MCF 10A (cell line): ENCODE results near the gene STAG2. TPM values are rescaled to one million over a fixed set of nuclear protein-coding genes. Genes with fewer than 3 reads are reported as not detected.

Experiments
- BruUV-seq: library from RNA; stranded (reverse); fragments of 400-500 nt; replicated peaks from 2 replicates; lab custom pipeline; 2021; lab: Mats Ljungman, UMichigan
- CTCF ChIA-PET: fragments of 300-600 bp; sonication (Branson Sonifier 250); formaldehyde crosslinking; extraction: SDS; loops from one replicate; lab custom pipeline; 2021; ENCODE audit warnings: antibody characterized with exemption, inconsistent platforms; lab: Yijun Ruan, JAX
- POLR2A ChIA-PET: fragments of 300-600, 350-650 bp; sonication (Branson Sonifier 250); formaldehyde crosslinking; extraction: SDS; loops from one replicate; lab custom pipeline; 2020; ENCODE audit warnings: antibody characterized with exemption, inconsistent platforms; lab: Yijun Ruan, JAX
- DNase-seq: peaks from one replicate; pipeline ENCODE4 v3.0.0-alpha.2; 2018; ENCODE audit not compliant: unreplicated experiment
- H3K27ac Mint-ChIP-seq: one replicate; pipeline ENCODE4 v1.8.0; 2022; ENCODE audit warnings: mild to moderate bottlenecking, low read depth, mixed read lengths; ENCODE audit not compliant: unreplicated experiment
- H3K27me3 Mint-ChIP-seq: one replicate; pipeline ENCODE4 v1.8.0; 2022; ENCODE audit warnings: mixed read lengths; ENCODE audit not compliant: insufficient read depth, unreplicated experiment
- H3K36me3 Mint-ChIP-seq: one replicate; pipeline ENCODE4 v1.8.0; 2022; ENCODE audit warnings: mild to moderate bottlenecking, moderate library complexity, mixed read lengths; ENCODE audit not compliant: insufficient read depth, unreplicated experiment
- H3K4me1 Mint-ChIP-seq: one replicate; pipeline ENCODE4 v1.8.0; 2022; ENCODE audit warnings: mixed read lengths; ENCODE audit not compliant: insufficient read depth, unreplicated experiment
- H3K4me3 Mint-ChIP-seq: one replicate; pipeline ENCODE4 v1.8.0; 2022; ENCODE audit warnings: mild to moderate bottlenecking, moderate library complexity, mixed read lengths; ENCODE audit not compliant: unreplicated experiment
- H3K9me3 Mint-ChIP-seq: one replicate; pipeline ENCODE4 v1.8.0; 2022; ENCODE audit warnings: mixed read lengths; ENCODE audit not compliant: unreplicated experiment
- intact Hi-C: fragments of 100-400 bp; cut with micrococcal nuclease; formaldehyde crosslinking; loops from 2 replicates; pipeline ENCODE4 v1.14.1; 2022
- total RNA-seq: library from RNA; stranded (reverse); gene quantifications from 2 replicates; pipeline ENCODE4 v1.2.3, GENCODE V29; 2022
- TF ChIP-seq, protein P1 (sequence below): fragments of 200-600 bp; IDR thresholded peaks from one replicate; pipeline ENCODE4 v1.8.0; 2022; ENCODE audit warnings: antibody characterized with exemption, mild to moderate bottlenecking; ENCODE audit not compliant: unreplicated experiment

Gene STAG2
- total RNA-seq, 1 experiment from 2014 or later, result 80.7 TPM

DNA sequence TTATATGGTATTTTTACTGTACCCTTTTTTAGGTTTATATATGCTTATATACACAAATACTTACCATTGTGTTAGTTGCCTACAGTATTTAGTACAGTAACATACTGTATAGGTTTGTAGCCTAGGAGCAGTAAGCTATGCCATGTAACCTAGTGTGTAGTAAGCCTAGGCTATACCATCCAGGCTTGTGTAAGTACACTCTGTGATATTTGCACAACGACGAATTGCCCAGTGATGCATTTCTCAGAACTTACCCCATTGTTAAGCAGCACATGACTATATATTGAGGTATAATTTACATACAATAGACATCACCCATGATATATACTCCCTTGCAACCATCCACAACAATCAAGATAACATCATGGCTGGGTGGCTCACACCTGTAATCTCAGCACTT lies 40.1 kb downstream of the STAG2 start:
- peaks cover 4% of the 10 kb centered on the region for H3K36me3 Mint-ChIP-seq
- BruUV-seq, result no TSS peak
- POLR2A ChIA-PET, result no interaction called here
- no peak for DNase-seq
- intact Hi-C loops, result no loop called here
- TF ChIP-seq, protein P1, sequence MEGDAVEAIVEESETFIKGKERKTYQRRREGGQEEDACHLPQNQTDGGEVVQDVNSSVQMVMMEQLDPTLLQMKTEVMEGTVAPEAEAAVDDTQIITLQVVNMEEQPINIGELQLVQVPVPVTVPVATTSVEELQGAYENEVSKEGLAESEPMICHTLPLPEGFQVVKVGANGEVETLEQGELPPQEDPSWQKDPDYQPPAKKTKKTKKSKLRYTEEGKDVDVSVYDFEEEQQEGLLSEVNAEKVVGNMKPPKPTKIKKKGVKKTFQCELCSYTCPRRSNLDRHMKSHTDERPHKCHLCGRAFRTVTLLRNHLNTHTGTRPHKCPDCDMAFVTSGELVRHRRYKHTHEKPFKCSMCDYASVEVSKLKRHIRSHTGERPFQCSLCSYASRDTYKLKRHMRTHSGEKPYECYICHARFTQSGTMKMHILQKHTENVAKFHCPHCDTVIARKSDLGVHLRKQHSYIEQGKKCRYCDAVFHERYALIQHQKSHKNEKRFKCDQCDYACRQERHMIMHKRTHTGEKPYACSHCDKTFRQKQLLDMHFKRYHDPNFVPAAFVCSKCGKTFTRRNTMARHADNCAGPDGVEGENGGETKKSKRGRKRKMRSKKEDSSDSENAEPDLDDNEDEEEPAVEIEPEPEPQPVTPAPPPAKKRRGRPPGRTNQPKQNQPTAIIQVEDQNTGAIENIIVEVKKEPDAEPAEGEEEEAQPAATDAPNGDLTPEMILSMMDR, result no peak
- no peaks in the 10 kb centered on the region for H3K4me1 Mint-ChIP-seq
- no peak overlapping the region for H3K4me3 Mint-ChIP-seq
- CTCF ChIA-PET, result no interaction called here
- H3K27me3 Mint-ChIP-seq, result no peaks in the 10 kb centered on the region
- no peak overlapping the region for H3K27ac Mint-ChIP-seq
- H3K9me3 Mint-ChIP-seq, result peaks cover 8% of the 10 kb centered on the region

DNA sequence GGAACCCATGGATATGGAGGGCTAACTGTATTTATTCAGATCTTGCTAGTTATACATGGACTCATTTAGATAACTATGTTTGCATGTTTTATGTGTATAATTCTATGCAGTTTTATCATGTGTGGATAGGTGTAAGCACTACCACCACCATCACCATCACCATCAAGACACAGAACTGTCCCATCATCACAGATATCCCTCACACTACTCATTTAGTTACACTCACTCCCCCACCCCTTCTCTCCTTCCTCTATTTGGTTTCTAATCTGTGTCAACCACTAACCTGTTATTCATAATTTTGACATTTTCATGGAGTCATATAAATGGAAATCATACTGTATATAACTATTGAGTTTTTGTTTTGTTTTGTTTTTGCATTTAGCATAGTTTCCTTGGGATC lies 43.7 kb downstream of the STAG2 start:
- intact Hi-C loops, result no loop called here
- no TSS peak for BruUV-seq
- H3K9me3 Mint-ChIP-seq, result peaks cover 8% of the 10 kb centered on the region
- H3K4me3 Mint-ChIP-seq, result no peak overlapping the region
- TF ChIP-seq, protein P1, result no peak
- POLR2A ChIA-PET, result no interaction called here
- peaks cover 3% of the 10 kb centered on the region for H3K4me1 Mint-ChIP-seq
- H3K27me3 Mint-ChIP-seq, result no peaks in the 10 kb centered on the region
- H3K36me3 Mint-ChIP-seq, result peaks cover 8% of the 10 kb centered on the region
- H3K27ac Mint-ChIP-seq, result no peak overlapping the region
- CTCF ChIA-PET, result no interaction called here
- DNase-seq, result no peak

DNA sequence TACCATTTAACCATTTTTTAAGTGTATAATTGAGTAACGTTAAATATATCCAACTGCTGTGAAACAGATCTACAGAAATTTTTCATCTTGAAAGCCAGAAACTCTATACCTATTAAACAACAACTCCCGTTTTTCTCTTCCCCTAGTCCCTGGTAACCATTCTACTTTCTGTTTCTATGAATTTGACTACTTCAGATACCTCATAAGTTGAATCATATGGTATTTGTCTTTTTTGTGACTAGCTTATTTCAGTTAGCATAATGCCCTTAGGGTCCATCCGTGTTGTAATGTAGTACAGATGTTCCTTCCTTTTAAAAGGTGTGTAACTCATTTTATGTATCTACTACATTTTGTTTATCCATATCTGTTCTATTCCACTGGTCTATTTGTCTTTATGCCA lies 48.7 kb downstream of the STAG2 start:
- TF ChIP-seq, protein P1, result no peak
- POLR2A ChIA-PET, result interaction anchor here (1.0 to 1.7 kb wide), 4 partner anchors 20 to 174 kb away, joined by 3 to 5 read pairs (median 4); no protein-coding TSS in a partner anchor
- peak; percentile 54 for DNase-seq
- no peak overlapping the region for H3K4me3 Mint-ChIP-seq
- peaks cover 16% of the 10 kb centered on the region for H3K4me1 Mint-ChIP-seq
- H3K27ac Mint-ChIP-seq, result no peak overlapping the region
- no peaks in the 10 kb centered on the region for H3K9me3 Mint-ChIP-seq
- no peaks in the 10 kb centered on the region for H3K27me3 Mint-ChIP-seq
- CTCF ChIA-PET, result interaction anchor here (1.1 to 1.2 kb wide), 2 partner anchors 11 to 26 kb away, joined by 3 read pairs; no protein-coding TSS in a partner anchor
- H3K36me3 Mint-ChIP-seq, result peaks cover 7% of the 10 kb centered on the region
- BruUV-seq, result no TSS peak
- intact Hi-C loops, result no loop called here

DNA sequence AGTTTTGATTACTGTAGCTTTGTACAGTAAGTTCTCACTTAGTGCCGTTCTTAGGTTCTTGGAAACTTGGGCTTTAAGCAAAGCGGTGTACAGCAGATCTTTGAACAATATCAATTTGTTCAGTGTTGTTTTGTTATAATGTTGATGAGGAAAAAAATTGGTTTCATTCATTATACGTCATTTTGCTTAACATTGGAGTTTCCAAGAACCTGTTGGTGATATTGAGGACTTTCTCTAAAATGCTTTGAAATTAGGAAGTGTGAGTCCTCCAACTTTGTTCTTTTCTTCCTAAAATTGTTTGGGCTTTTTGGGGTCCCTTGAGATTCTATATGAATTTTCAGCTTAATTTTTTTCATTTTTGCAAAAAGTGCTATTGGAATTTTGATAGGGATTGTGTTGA lies 49.1 kb downstream of the STAG2 start:
- intact Hi-C loops, result no loop called here
- TF ChIP-seq, protein P1, result no peak
- BruUV-seq, result no TSS peak
- peaks cover 16% of the 10 kb centered on the region for H3K4me1 Mint-ChIP-seq
- H3K4me3 Mint-ChIP-seq, result no peak overlapping the region
- ChIA-PET POLR2A (interaction anchor here (1.0 to 1.7 kb wide), 4 partner anchors 20 to 175 kb away, joined by 3 to 5 read pairs (median 4); no protein-coding TSS in a partner anchor), CTCF (interaction anchor here (1.1 kb wide), 1 partner anchor 10 kb away, joined by 3 read pairs; no protein-coding TSS in a partner anchor)
- no peaks in the 10 kb centered on the region for H3K27me3 Mint-ChIP-seq
- H3K36me3 Mint-ChIP-seq, result peaks cover 7% of the 10 kb centered on the region
- DNase-seq, result no peak
- no peaks in the 10 kb centered on the region for H3K9me3 Mint-ChIP-seq
- no peak overlapping the region for H3K27ac Mint-ChIP-seq
